Measurements from ENCODE around the gene MYO1D.

GRCh38 chr17:32846143-32846542, 30.8 kb downstream of the MYO1D start:
- no peak for TF ChIP-seq EZH2phosphoT487 (IDR thresholded peaks at IDR 0.05; ENCODE audit: low read length)
- TF ChIP-seq CTCF (IDR thresholded peaks at IDR 0.05; ENCODE audit: low read length) = no peak

Data from MM.1S (cell line).